Liver (tissue), 9 donors: Measurements from ENCODE around the gene TMEM184A. TPM values are rescaled to one million over a fixed set of nuclear protein-coding genes. Genes with fewer than 3 reads are reported as not detected.

ENCODE experiments used
- DNase-seq: peaks from one replicate; pipeline ENCODE4 v3.0.0-alpha.2; 2017; ENCODE audit warnings: low spot score
- H3K27ac ChIP-seq, 2 donors: one replicate each; pipeline ENCODE4 v1.7.0; 2013; ENCODE audit warnings: inconsistent platforms in 2 of 2, low read length in 2 of 2, control low read depth in 1 of 2, low read depth in 1 of 2, mild to moderate bottlenecking in 1 of 2
- H3K27me3 ChIP-seq, 4 donors: one replicate each; pipeline versions ENCODE4 v1.6.1 to v1.7.0; 2013; ENCODE audit warnings: low read length in 3 of 4, inconsistent platforms in 1 of 4, mild to moderate bottlenecking in 1 of 4, moderate library complexity in 1 of 4; ENCODE audit not compliant: control insufficient read depth in 4 of 4, insufficient read depth in 4 of 4
- H3K36me3 ChIP-seq, 4 donors: one replicate each; pipeline versions ENCODE4 v1.6.1 to v1.7.0; 2013; ENCODE audit warnings: low read length in 3 of 4, mild to moderate bottlenecking in 3 of 4, low read depth in 1 of 4, moderate library complexity in 1 of 4; ENCODE audit not compliant: control insufficient read depth in 4 of 4, insufficient read depth in 3 of 4
- H3K4me1 ChIP-seq, 4 donors: one replicate each; pipeline versions ENCODE4 v1.6.1 to v1.7.0; 2013; ENCODE audit warnings: low read length in 3 of 4, mild to moderate bottlenecking in 3 of 4, moderate library complexity in 1 of 4; ENCODE audit not compliant: control insufficient read depth in 4 of 4, insufficient read depth in 4 of 4
- H3K4me3 ChIP-seq, 3 donors: one replicate each; pipeline versions ENCODE4 v1.6.1 to v1.7.0; 2013; ENCODE audit warnings: low read length in 3 of 3, control low read depth in 1 of 3, low read depth in 1 of 3, mild to moderate bottlenecking in 1 of 3
- H3K9ac ChIP-seq, 2 donors: one replicate each; pipeline ENCODE4 v1.7.0; 2013; ENCODE audit warnings: low read length in 2 of 2, mild to moderate bottlenecking in 2 of 2, moderate library complexity in 2 of 2, control low read depth in 1 of 2, low read depth in 1 of 2
- H3K9me3 ChIP-seq, 4 donors: one replicate each; pipeline versions ENCODE4 v1.6.1 to v1.7.0; 2013; ENCODE audit warnings: low read length in 3 of 4; ENCODE audit not compliant: control insufficient read depth in 4 of 4
- ATF3 ChIP-seq: IDR thresholded peaks from 2 replicates; pipeline ENCODE4 v1.6.1; 2016; ENCODE audit warnings: antibody characterized with exemption
- CTCF ChIP-seq: fragments of 150-350 bp; IDR thresholded peaks from 2 replicates; pipeline ENCODE4 v1.5.1; 2017; ENCODE audit warnings: improper control_type of control experiment, low read depth, low read length; ENCODE audit not compliant: missing input control
- EGR1 ChIP-seq, 2 donors: IDR thresholded peaks; 2 replicates each; pipeline ENCODE4 v1.6.1; 2016 to 2018; ENCODE audit warnings: antibody characterized with exemption in 2 of 2, low read depth in 2 of 2
- FOXA1 ChIP-seq: IDR thresholded peaks from 2 replicates; pipeline ENCODE4 v1.6.1; 2016; ENCODE audit warnings: antibody characterized with exemption
- FOXA2 ChIP-seq: IDR thresholded peaks from 2 replicates; pipeline ENCODE4 v1.6.1; 2016; ENCODE audit warnings: antibody characterized with exemption
- HNF4A ChIP-seq, 2 donors: conservative IDR thresholded peaks; 2 replicates each; pipeline ENCODE4 v1.6.1; 2016; ENCODE audit warnings: antibody characterized with exemption in 2 of 2, mild to moderate bottlenecking in 2 of 2
- JUND ChIP-seq, 2 donors: IDR thresholded peaks; 2 replicates each; pipeline ENCODE4 v1.6.1; 2016; ENCODE audit warnings: antibody characterized with exemption in 2 of 2
- MAX ChIP-seq: IDR thresholded peaks from 2 replicates; pipeline ENCODE4 v1.6.1; 2016; ENCODE audit warnings: antibody characterized with exemption
- NR2F2 ChIP-seq: IDR thresholded peaks from 2 replicates; pipeline ENCODE4 v1.6.1; 2016; ENCODE audit warnings: antibody characterized with exemption
- REST ChIP-seq: IDR thresholded peaks from 2 replicates; pipeline ENCODE4 v1.6.1; 2016; ENCODE audit warnings: antibody characterized with exemption, mild to moderate bottlenecking
- RXRA ChIP-seq, 2 donors: IDR thresholded peaks; 2 replicates each; pipeline ENCODE4 v1.6.1; 2017 to 2018; ENCODE audit warnings: antibody characterized with exemption in 2 of 2, mild to moderate bottlenecking in 1 of 2
- SP1 ChIP-seq: IDR thresholded peaks from 2 replicates; pipeline ENCODE4 v1.6.1; 2018; ENCODE audit warnings: antibody characterized with exemption, mild to moderate bottlenecking
- TAF1 ChIP-seq: conservative IDR thresholded peaks from 2 replicates; pipeline ENCODE4 v1.6.1; 2016; ENCODE audit warnings: antibody characterized with exemption, mild to moderate bottlenecking
- YY1 ChIP-seq: IDR thresholded peaks from 2 replicates; pipeline ENCODE4 v1.6.1; 2016; ENCODE audit warnings: antibody characterized with exemption, mild to moderate bottlenecking
- WGBS: extraction: QIAGEN DNeasy Blood & Tissue Kit; methylation state at CpG from one replicate; pipeline ENCODE4 v1.1.7; 2013; 5-methylcytosine and 5-hydroxymethylcytosine counted together
- polyA plus RNA-seq, 2 donors: library from polyadenylated mRNA; stranded (reverse) in 1 of 2; unstranded in 1 of 2; fragments of 200-250 nt in 1 of 2; fragments of >200 nt in 1 of 2; fragmentation: Nextera tagmentation in 1 of 2; extraction: Ambion mirVana in 1 of 2; gene quantifications; one replicate each; pipeline versions ENCODE4 v1.2.1 to v1.2.3, GENCODE V29; 2013 to 2015
- total RNA-seq, 2 donors: library from RNA; depleted of rRNA; stranded (reverse); fragments of >200 nt; gene quantifications; one replicate each; pipeline ENCODE4 v1.2.3, GENCODE V29; 2014
- donor health status: healthy.
- donor health status: healthy.
- donor health status: healthy.
- donor health status: healthy.
- donor health status: healthy.

TMEM184A gene
- total and polyA plus RNA-seq, 4 donors = 1.6 to 12.6 (median 11.4) TPM

GRCh38 chr7:1495564-1496242 is 60.3 kb downstream of the TMEM184A start:
- peaks cover 12 to 72% (median 20%) of the 10 kb centered on the region in 4 donors for H3K36me3 ChIP-seq
- no peak for TF ChIP-seq ATF3
- TF ChIP-seq CTCF = no peak
- no peak for TF ChIP-seq NR2F2
- TF ChIP-seq REST = no peak
- no peak for TF ChIP-seq RXRA (IDR thresholded peaks at IDR 0.05)
- TF ChIP-seq EGR1 (IDR thresholded peaks at IDR 0.05; ENCODE audit: low read depth in 2 of 2) = no peak
- TF ChIP-seq HNF4A (conservative IDR thresholded peaks at IDR 0.05) = no peak
- no peak for TF ChIP-seq JUND (IDR thresholded peaks at IDR 0.05)
- H3K4me3 ChIP-seq = no peak overlapping the region
- H3K9ac ChIP-seq = no peak overlapping the region
- no peaks in the 10 kb centered on the region for H3K9me3 ChIP-seq
- WGBS = 95% methylated on average over 34 of the region's 34 CpGs
- H3K4me1 ChIP-seq = no peaks in the 10 kb centered on the region
- no peak for DNase-seq
- H3K27ac ChIP-seq = no peak overlapping the region
- no peaks in the 10 kb centered on the region for H3K27me3 ChIP-seq

GRCh38 chr7:1494866-1495563 is 61.0 kb downstream of the TMEM184A start:
- no peak overlapping the region for H3K4me3 ChIP-seq
- no peaks in the 10 kb centered on the region for H3K9me3 ChIP-seq
- H3K9ac ChIP-seq = no peak overlapping the region
- WGBS = 95% methylated on average over 27 of the region's 27 CpGs
- TF ChIP-seq YY1 (no peak), TAF1 (no peak), MAX (no peak), HNF4A (conservative IDR thresholded peaks at IDR 0.05) (no peak), EGR1 (IDR thresholded peaks at IDR 0.05; ENCODE audit: low read depth in 2 of 2) (no peak), FOXA1 (no peak), CTCF (no peak), REST (no peak), RXRA (IDR thresholded peaks at IDR 0.05) (no peak), NR2F2 (no peak), FOXA2 (no peak), SP1 (no peak)
- H3K27ac ChIP-seq = no peak overlapping the region
- H3K27me3 ChIP-seq = no peaks in the 10 kb centered on the region
- DNase-seq = no peak
- no peaks in the 10 kb centered on the region for H3K4me1 ChIP-seq
- H3K36me3 ChIP-seq = peaks cover 12 to 72% (median 22%) of the 10 kb centered on the region in 4 donors
